HG03097 (cell line): Measurements from ENCODE around the gene ANKRD12.
A peak's percentile ranks its signal among the peaks of the same experiment; 100 is the strongest.
"Not testable (repeated sequence)": the region's sequence is repeated elsewhere in the genome, so short reads cannot be mapped to it uniquely, and the experiment has no call there.

Experiments used
- ATAC-seq: cut with Tn5 transposase; IDR thresholded peaks from one replicate; pipeline ENCODE4 v1.9.1; 2021; ENCODE audit not compliant: unreplicated experiment, low FRiP score

The ANKRD12 gene

DNA sequence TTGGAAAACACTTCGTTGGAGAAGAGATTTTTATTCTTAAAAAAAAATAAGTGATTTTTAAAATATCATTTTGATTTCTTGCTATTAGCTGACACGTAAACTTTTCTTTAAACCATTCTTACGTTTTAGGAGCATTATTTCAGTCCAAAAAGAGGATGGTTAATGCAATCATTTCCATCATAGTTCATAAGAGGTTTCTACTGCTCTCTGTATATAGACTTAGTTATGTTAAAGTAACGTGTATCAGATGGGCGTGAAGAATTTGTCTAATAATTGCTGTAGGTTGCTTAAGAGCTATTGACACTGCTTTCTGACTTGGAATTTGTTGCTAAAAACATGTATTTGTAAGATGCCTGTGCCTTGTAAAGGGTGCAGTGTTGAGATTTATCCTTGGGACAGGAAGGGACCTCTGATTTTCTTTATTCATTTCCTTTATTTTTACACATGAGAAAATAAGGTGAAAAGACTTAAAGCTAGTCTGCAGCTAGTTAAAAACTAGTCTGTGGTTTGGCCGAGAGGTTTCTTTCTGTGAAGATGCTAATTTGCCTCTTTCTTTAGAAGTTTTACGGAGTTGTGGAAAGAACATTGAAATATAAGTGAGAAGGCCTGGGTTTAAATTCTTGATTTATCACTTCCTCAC lies 2.9 kb downstream of the ANKRD12 start:
- no peak for ATAC-seq

DNA sequence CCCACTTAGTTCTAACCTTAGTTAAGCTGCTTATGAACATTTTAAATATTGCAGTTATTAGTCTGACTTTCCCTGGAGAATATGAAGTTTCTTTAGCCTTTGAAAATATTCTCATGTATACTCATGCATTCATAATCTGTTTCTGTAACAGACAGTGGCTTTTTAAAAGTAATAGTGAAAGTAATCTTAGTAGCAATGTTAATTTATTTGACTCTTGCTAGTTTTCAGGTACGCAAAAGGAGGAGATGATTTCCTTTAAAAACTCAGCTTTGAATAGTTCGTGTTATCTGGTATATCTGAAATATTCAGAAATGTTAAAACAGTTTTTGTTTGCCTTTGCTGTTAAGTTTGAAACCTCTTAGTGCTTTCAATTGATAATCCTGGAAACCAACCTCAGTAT lies 3.8 kb downstream of the ANKRD12 start:
- no peak for ATAC-seq

GRCh38 chr18:9140984-9141383 lies 4.4 kb downstream of the ANKRD12 start:
- no peak for ATAC-seq

- no peak for ATAC-seq
These were observed 9.6 kb downstream of the ANKRD12 start for GRCh38 chr18:9146224-9146623.

- peak; percentile 46 for ATAC-seq
These were observed 11.0 kb downstream of the ANKRD12 start for GRCh38 chr18:9147440-9148202.

DNA sequence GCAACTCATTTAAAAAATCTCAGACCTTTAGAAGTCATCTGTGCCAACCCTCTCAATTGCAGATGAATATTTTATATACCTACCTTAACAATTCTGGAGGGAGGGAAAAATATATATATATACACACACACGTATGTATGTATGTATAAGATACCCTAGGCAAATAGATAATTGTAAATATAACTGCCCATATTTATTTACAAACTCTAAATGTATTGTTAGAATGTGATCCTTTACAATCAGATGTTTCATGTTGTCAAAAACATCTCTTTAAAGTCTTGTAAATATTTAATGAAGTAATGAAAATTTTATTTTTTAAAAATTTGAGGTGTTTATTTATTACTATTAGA lies 11.6 kb downstream of the ANKRD12 start:
- ATAC-seq: no peak

- no peak for ATAC-seq
These were observed 13.5 kb downstream of the ANKRD12 start for GRCh38 chr18:9150121-9150520.

DNA sequence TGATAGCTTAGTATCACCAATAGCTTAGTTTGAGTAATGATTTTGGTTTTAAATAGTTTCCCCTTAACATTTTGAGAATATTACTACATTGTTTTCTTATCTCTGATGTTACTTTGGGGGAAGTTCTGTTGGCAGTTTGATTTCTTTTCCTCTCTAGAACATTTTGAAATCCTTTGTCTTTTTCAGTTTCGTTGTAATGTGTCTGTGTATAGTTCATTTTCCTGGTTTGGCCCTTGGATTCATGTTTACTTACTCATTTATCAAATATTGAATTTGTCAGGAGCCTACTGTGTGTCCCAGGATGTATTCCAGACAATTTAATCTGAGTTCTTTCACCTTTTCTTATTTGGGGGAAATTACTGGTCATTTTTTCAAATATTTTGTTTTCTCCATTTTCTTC lies 16.7 kb downstream of the ANKRD12 start:
- ATAC-seq: no peak

GRCh38 chr18:9156604-9157249 lies 20.1 kb downstream of the ANKRD12 start:
- no peak for ATAC-seq

DNA sequence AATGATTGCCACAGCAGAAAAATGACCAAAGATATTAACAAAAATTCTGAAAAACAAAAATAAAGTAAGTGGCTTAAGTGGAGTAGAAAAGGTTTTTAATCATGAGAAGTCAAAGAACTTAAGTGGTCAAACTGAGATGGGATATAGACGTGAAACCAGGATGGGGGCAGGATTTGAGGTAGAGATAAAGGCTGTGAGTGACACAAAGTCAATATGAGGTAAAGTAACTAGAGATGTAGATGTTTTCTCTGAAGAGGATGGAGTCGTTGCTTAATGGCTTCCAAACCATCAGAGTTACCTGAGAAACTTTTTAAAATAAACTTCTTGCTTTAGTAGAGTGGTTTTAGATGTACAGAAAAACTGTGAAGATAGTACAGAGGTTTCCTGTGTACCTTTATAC lies 21.2 kb downstream of the ANKRD12 start:
- no peak for ATAC-seq

DNA sequence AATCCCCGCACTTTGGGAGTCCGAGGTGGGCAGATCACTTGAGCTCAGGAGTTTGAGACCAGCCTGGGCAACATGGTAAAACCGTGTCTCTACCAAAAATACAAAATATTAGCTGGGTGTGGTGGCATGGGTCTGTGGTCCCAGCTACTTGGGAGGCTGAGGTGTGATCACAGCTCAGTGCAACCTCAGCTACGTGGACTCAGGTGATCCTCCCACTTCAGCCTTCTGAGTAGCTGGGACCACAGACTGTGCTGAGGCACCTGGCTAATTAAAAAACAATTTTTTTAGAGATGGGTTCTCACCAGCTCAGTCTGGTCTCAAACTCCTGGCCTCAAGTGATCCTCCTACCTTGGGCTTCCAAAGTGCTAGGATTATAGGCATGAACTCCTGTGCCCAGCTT lies 23.4 kb downstream of the ANKRD12 start:
- ATAC-seq: no peak

GRCh38 chr18:9162663-9163062 lies 26.1 kb downstream of the ANKRD12 start:
- not testable (repeated sequence) for ATAC-seq

GRCh38 chr18:9164149-9164548 lies 27.6 kb downstream of the ANKRD12 start:
- ATAC-seq: not testable (repeated sequence)

DNA sequence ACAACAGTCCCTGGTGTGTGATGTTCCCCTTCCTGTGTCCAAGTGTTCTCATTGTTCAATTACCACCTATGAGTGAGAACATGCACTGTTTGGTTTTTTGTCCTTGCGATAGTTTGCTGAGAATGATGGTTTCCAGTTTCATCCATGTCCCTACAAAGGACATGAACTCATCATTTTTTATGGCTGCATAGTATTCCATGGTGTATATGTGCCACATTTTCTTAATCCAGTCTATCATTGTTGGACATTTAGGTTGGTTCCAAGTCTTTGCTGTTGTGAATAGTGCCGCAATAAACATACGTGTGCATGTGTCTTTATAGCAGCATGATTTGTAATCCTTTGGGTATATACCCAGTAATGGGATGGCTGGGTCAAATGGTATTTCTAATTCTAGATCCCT lies 29.3 kb downstream of the ANKRD12 start:
- ATAC-seq: not testable (repeated sequence)

DNA sequence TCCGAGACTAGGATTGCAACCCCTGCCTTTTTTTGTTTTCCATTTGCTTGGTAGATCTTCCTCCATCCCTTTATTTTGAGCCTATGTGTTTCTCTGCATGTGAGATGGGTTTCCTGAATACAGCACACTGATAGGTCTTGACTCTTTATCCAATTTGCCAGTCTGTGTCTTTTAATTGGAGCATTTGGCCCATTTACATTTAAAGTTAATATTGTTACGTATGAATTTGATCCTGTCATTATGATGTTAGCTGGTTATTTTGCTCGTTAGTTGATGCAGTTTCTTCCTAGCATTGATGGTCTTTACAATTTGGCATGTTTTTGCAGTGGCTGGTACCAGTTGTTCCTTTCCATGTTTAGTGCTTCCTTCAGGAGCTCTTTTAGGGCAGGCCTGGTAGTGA lies 32.9 kb downstream of the ANKRD12 start:
- not testable (repeated sequence) for ATAC-seq

DNA sequence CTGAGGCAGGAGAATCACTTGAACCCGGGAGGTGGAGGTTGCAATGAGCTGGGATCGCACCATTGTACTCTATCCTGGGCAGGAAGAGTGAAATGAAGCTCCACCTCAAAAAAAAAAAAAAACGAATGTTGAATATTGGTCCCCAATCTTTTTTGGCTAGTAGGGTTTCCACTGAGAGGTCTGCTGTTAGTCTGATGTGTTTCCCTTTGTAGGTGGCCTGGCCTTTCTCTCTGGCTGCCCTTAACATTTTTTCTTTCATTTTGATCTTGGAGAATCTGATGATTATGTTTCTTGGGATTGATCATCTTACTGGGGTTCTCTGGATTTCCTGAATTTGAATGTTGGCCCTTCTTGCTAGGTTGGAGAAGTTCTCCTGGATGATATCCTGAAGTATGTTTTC lies 35.3 kb downstream of the ANKRD12 start:
- not testable (repeated sequence) for ATAC-seq

- no peak for ATAC-seq
These were observed 36.0 kb downstream of the ANKRD12 start for GRCh38 chr18:9172506-9173127.

DNA sequence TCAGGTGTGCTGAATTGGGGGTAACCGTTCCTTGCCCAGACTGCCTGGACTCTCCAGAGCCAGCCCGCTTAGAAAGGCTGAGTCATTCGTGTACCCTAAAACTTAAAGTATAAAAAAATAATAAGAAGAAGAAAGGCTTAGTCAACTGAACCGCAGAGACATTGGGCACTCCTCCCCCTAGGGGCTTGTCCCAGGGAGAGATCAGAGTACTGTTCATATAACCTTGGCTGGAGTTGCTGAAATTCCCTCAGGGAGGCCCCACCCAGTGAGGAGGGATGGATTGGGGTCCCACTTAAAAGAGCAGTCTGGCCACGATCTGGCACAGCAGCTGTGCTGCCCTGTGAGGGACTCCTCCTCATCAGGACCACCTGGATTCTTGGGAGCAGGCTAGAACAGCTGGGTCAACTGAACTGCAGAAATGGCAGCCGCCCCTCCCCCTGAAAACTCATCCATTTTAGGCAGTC lies 37.2 kb downstream of the ANKRD12 start:
- ATAC-seq: no peak

DNA sequence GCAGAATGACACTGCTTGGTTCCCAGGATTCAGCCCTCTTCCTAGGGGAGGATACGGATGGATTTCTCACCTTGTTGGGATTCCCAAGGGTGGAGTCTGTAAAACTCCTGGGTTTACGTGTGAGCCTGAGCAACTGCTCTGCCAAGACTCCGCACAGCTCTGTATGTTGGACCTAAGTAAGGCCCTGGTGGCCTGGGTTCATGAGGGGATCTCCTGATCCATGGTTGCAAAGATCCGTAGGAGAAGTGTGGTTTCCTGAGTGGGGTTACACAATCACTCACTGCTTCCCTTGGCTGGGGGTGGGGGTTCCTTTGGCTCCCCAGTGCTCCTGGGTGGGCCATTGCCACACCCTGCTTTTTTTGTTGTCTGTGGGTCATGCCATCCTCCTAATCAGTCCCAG lies 37.7 kb downstream of the ANKRD12 start:
- ATAC-seq: no peak

DNA sequence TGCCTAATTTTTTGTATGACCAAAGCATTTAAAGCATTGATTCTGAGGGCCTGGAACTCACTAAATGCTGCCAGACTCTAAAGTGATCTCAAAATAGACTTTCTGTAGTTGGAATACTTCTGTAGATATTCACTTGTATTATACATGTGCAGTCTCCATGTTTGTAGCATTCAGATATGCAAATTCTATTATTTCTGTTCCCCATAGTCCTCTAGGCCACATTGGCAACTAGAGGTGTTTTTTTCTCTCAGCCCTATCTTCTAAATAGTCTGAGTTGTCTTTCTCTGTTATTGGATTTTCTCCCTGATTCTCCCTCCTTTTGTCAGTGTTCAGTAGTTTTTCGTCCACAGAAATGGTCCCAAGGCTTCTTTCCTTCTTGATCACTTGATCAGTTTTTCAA lies 38.5 kb downstream of the ANKRD12 start:
- no peak for ATAC-seq

- ATAC-seq: no peak
These were observed 40.5 kb downstream of the ANKRD12 start for GRCh38 chr18:9177031-9177430.
